HCT116 (cell line): ENCODE data around the gene ABHD1.
"Not testable (repeated sequence)": the region's sequence is repeated elsewhere in the genome, so short reads cannot be mapped to it uniquely, and the experiment has no call there.

ENCODE experiments used
- CEBPB ChIP-seq: IDR thresholded peaks from 2 replicates; pipeline ENCODE4 v1.6.1; 2012; ENCODE audit warnings: low read depth
- EZH2phosphoT487 ChIP-seq: fragments of 200-600 bp; IDR thresholded peaks from 2 replicates; pipeline ENCODE4 v1.6.1; 2018; ENCODE audit warnings: antibody characterized with exemption, borderline replicate concordance
- FOSL1 ChIP-seq: IDR thresholded peaks from 2 replicates; pipeline ENCODE4 v1.6.1; 2012; ENCODE audit warnings: low read depth
- JUND ChIP-seq: IDR thresholded peaks from 2 replicates; pipeline ENCODE4 v1.6.1; 2012
- POLR2A ChIP-seq: IDR thresholded peaks from 2 replicates; pipeline ENCODE4 v1.7.0; 2011; ENCODE audit warnings: borderline replicate concordance; ENCODE audit not compliant: insufficient read depth, insufficient read length; ENCODE audit errors: extremely low read depth
- POLR2AphosphoS5 ChIP-seq: IDR thresholded peaks from 2 replicates; pipeline ENCODE4 v1.6.1; 2011; ENCODE audit warnings: mild to moderate bottlenecking, low read depth, low read length, moderate library complexity
- SIN3A ChIP-seq: IDR thresholded peaks from 2 replicates; pipeline ENCODE4 v1.6.1; 2012; ENCODE audit warnings: low read depth
- YY1 ChIP-seq: IDR thresholded peaks from 2 replicates; pipeline ENCODE4 v1.6.1; 2011; ENCODE audit warnings: low read length, low read depth, moderate library complexity, mild to moderate bottlenecking; ENCODE audit not compliant: insufficient replicate concordance; ENCODE audit errors: extremely low read depth
- ZFX ChIP-seq: fragments of 450-650 bp; IDR thresholded peaks from 2 replicates; pipeline ENCODE4 v1.6.1; 2017
- ZNF274 ChIP-seq: fragments of 200-500 bp; sonication (Bioruptor generic); IDR thresholded peaks from 2 replicates; pipeline ENCODE4 v1.6.1; 2014; ENCODE audit warnings: mild to moderate bottlenecking, low read depth, low read length, inconsistent platforms
- TF ChIP-seq, protein P1 (sequence below): IDR thresholded peaks from 2 replicates; pipeline ENCODE4 v1.6.1; 2012
- TF ChIP-seq, protein P2 (sequence below), 3 experiments: fragments of 200-600 bp in 1 of 3; sonication (generic) in 1 of 3; IDR thresholded peaks in 2 of 3; conservative IDR thresholded peaks in 1 of 3; 2 replicates each; pipeline ENCODE4 v1.5.1; 2012 to 2017; ENCODE audit warnings: low read depth in 2 of 3, low read length in 2 of 3, antibody characterized with exemption in 1 of 3, borderline replicate concordance in 1 of 3, control low read depth in 1 of 3, mild to moderate bottlenecking in 1 of 3, mixed read lengths in 1 of 3, mixed run types in 1 of 3, moderate library complexity in 1 of 3; ENCODE audit not compliant: insufficient read depth in 1 of 3
- TF ChIP-seq, protein P3 (sequence below): IDR thresholded peaks from 2 replicates; pipeline ENCODE4 v1.6.1; 2012; ENCODE audit warnings: low read depth

DNA sequence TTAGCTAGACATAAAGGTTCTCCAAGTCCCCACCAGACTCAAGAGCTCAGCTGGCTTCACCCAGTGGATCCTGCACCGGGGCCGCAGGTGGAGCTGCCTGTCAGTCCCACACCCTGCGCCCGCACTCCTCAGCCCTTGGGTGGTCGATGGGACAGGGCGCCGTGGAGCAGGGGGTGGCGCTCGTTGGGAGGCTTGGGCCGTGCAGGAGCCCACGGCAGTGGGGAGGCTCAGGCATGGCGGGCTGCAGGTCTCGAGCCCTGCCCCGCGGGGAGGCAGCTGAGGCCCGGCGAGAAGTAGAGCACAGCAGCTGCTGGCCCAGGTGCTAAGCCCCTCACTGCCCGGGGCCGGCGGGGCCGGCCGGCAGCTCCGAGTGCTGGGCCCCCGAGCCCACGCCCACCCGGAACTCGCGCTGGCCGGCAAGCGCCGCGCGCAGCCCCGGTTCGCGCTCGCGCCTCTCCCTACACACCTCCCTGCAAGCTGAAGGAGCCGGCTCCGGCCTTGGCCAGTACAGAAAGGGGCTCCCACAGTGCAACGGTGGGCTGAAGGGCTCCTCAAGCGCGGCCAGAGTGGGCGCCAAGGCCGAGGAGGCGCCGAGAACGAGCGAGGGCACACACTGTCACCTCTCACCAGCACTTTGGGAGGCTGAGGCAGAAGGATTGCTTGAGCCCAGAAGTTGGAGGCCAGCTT, 12.1 kb upstream of the ABHD1 start:
- TF ChIP-seq, protein P1, sequence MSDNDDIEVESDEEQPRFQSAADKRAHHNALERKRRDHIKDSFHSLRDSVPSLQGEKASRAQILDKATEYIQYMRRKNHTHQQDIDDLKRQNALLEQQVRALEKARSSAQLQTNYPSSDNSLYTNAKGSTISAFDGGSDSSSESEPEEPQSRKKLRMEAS = not testable (repeated sequence)
- TF ChIP-seq, protein P2, sequence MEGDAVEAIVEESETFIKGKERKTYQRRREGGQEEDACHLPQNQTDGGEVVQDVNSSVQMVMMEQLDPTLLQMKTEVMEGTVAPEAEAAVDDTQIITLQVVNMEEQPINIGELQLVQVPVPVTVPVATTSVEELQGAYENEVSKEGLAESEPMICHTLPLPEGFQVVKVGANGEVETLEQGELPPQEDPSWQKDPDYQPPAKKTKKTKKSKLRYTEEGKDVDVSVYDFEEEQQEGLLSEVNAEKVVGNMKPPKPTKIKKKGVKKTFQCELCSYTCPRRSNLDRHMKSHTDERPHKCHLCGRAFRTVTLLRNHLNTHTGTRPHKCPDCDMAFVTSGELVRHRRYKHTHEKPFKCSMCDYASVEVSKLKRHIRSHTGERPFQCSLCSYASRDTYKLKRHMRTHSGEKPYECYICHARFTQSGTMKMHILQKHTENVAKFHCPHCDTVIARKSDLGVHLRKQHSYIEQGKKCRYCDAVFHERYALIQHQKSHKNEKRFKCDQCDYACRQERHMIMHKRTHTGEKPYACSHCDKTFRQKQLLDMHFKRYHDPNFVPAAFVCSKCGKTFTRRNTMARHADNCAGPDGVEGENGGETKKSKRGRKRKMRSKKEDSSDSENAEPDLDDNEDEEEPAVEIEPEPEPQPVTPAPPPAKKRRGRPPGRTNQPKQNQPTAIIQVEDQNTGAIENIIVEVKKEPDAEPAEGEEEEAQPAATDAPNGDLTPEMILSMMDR (IDR thresholded peaks at IDR 0.05 in 2 of 3, conservative IDR thresholded peaks at IDR 0.05 in 1 of 3; ENCODE audit: borderline replicate concordance in 1 of 3, insufficient read depth in 1 of 3, low read depth in 2 of 3, low read length in 2 of 3) = not testable (repeated sequence)
- not testable (repeated sequence) for TF ChIP-seq POLR2A, CEBPB, ZFX, ZNF274, YY1, POLR2AphosphoS5, FOSL1, JUND, SIN3A, EZH2phosphoT487
- TF ChIP-seq, protein P3, sequence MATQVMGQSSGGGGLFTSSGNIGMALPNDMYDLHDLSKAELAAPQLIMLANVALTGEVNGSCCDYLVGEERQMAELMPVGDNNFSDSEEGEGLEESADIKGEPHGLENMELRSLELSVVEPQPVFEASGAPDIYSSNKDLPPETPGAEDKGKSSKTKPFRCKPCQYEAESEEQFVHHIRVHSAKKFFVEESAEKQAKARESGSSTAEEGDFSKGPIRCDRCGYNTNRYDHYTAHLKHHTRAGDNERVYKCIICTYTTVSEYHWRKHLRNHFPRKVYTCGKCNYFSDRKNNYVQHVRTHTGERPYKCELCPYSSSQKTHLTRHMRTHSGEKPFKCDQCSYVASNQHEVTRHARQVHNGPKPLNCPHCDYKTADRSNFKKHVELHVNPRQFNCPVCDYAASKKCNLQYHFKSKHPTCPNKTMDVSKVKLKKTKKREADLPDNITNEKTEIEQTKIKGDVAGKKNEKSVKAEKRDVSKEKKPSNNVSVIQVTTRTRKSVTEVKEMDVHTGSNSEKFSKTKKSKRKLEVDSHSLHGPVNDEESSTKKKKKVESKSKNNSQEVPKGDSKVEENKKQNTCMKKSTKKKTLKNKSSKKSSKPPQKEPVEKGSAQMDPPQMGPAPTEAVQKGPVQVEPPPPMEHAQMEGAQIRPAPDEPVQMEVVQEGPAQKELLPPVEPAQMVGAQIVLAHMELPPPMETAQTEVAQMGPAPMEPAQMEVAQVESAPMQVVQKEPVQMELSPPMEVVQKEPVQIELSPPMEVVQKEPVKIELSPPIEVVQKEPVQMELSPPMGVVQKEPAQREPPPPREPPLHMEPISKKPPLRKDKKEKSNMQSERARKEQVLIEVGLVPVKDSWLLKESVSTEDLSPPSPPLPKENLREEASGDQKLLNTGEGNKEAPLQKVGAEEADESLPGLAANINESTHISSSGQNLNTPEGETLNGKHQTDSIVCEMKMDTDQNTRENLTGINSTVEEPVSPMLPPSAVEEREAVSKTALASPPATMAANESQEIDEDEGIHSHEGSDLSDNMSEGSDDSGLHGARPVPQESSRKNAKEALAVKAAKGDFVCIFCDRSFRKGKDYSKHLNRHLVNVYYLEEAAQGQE = not testable (repeated sequence)
